ENCODE data around the gene BCO2.

DNA sequence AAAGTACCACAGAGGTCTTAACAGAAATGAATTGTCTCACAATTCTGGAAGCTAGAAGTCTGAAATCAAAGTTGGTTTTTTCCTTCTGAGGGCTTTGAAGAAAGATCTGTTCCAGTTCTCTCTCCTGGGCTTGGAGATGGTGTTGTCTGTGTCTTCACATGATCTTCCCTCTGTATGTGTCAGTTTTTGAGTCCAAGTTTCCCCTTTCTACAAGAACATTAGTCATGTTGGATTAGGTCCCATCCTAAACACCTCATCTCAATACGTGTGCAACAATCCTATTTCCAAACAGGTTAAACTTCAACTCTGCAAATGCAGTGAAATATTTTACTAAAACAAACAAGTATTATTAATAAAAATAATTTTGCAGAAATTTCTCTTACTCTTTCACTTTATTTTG, 47.8 kb downstream of the BCO2 start:
- TF ChIP-seq CTCF (conservative IDR thresholded peaks at IDR 0.05) (no peak), ZFX (IDR thresholded peaks at IDR 0.05) (no peak)

Measured in C4-2B (cell line).